PC-3 (cell line): ENCODE measurements around the gene ILKAP. TPM values are rescaled to one million over a fixed set of nuclear protein-coding genes. Genes with fewer than 3 reads are reported as not detected.

Source experiments
- ATAC-seq: fragments of 200-7000 bp; cut with Tn5 transposase; 2 replicates; pipeline ENCODE4 v1.9.1; 2020; ENCODE audit warnings: mild to moderate bottlenecking, moderate library complexity
- BruUV-seq: library from RNA; stranded (reverse); fragments of 400-500 nt; replicated peaks from 2 replicates; lab custom pipeline; 2021; lab: Mats Ljungman, UMichigan
- CTCF ChIA-PET: fragments of 300-600 bp; sonication (Branson Sonifier 250); formaldehyde crosslinking; loops from one replicate; lab custom pipeline; 2022; ENCODE audit warnings: antibody characterized with exemption; lab: Charles Lee
- POLR2A ChIA-PET: fragments of 300-600 bp; sonication (Branson Sonifier 250); formaldehyde crosslinking; loops from one replicate; lab custom pipeline; 2022; ENCODE audit warnings: antibody characterized with exemption; ENCODE audit not compliant: unreplicated experiment; lab: Charles Lee
- DNase-seq: peaks from one replicate; pipeline ENCODE4 v3.0.0-alpha.2; 2015
- H2AFZ ChIP-seq: fragments of 300-600 bp; sonication (generic); 2 replicates; pipeline ENCODE4 v1.6.0; 2016; ENCODE audit warnings: antibody characterized with exemption, low read length
- H3F3A ChIP-seq: fragments of 300-600 bp; sonication (generic); one replicate; pipeline ENCODE4 v1.6.0; 2017; ENCODE audit warnings: antibody characterized with exemption, low read length, control low read depth, mild to moderate bottlenecking; ENCODE audit not compliant: unreplicated experiment
- H3K27ac ChIP-seq: fragments of 300-600 bp; sonication (generic); 2 replicates; pipeline ENCODE4 v1.5.1; 2016; ENCODE audit warnings: mild to moderate bottlenecking, low read length
- H3K27me3 ChIP-seq: fragments of 300-600 bp; sonication (generic); 2 replicates; pipeline ENCODE4 v1.6.1; 2016; ENCODE audit warnings: low read length, mixed read lengths
- H3K36me3 ChIP-seq: fragments of 300-600 bp; sonication (generic); 2 replicates; pipeline ENCODE4 v1.6.1; 2016; ENCODE audit warnings: low read depth, mixed run types, low read length, mixed read lengths
- H3K4me1 ChIP-seq: fragments of 300-600 bp; sonication (generic); 2 replicates; pipeline ENCODE4 v1.5.1; 2016; ENCODE audit warnings: low read length; ENCODE audit not compliant: insufficient read depth
- H3K4me2 ChIP-seq: fragments of 300-600 bp; sonication (generic); 2 replicates; pipeline ENCODE4 v1.6.0; 2016; ENCODE audit warnings: low read length
- H3K4me3 ChIP-seq: fragments of 300-600 bp; sonication (generic); 2 replicates; pipeline ENCODE4 v1.5.1; 2016; ENCODE audit warnings: mild to moderate bottlenecking, low read length, mixed read lengths
- H3K79me2 ChIP-seq: fragments of 300-600 bp; sonication (generic); 2 replicates; pipeline ENCODE4 v1.6.1; 2017; ENCODE audit warnings: low read length, mixed read lengths
- H3K9ac ChIP-seq: fragments of 300-600 bp; sonication (generic); 2 replicates; pipeline ENCODE4 v1.6.0; 2016; ENCODE audit warnings: mild to moderate bottlenecking, low read length
- H3K9me2 ChIP-seq: fragments of 300-600 bp; sonication (generic); replicated peaks from 2 replicates; pipeline ENCODE4 v1.6.1; 2016; ENCODE audit warnings: mixed run types, low read length, mixed read lengths
- H3K9me3 ChIP-seq: fragments of 300-600 bp; sonication (generic); 2 replicates; pipeline ENCODE4 v1.6.1; 2016; ENCODE audit warnings: low read length, mixed read lengths
- H4K20me1 ChIP-seq: fragments of 300-600 bp; sonication (generic); 2 replicates; pipeline ENCODE4 v1.6.1; 2016; ENCODE audit warnings: low read length, mixed read lengths
- EZH2 ChIP-seq: fragments of 300-600 bp; sonication (generic); IDR thresholded peaks from one replicate; pipeline ENCODE4 v1.6.1; 2017; ENCODE audit warnings: antibody characterized with exemption, mild to moderate bottlenecking, low read length; ENCODE audit not compliant: unreplicated experiment
- EZH2phosphoT487 ChIP-seq: fragments of 300-600 bp; sonication (generic); IDR thresholded peaks from 2 replicates; pipeline ENCODE4 v1.6.1; 2018; ENCODE audit warnings: mild to moderate bottlenecking, antibody characterized with exemption, low read length, borderline replicate concordance
- intact Hi-C: fragments of 100-400 bp; cut with micrococcal nuclease; formaldehyde crosslinking; loops from 2 replicates; pipeline ENCODE4 v1.9.0; 2023
- total RNA-seq: library from RNA; depleted of rRNA; stranded (reverse); fragments of >200 nt; gene quantifications from 2 replicates; pipeline ENCODE4 v1.2.3, GENCODE V29; 2014
- TF ChIP-seq, protein P1 (sequence below): fragments of 300-600 bp; sonication (generic); conservative IDR thresholded peaks from 2 replicates; pipeline ENCODE4 v1.5.1; 2017; ENCODE audit warnings: antibody characterized with exemption, low read depth, mild to moderate bottlenecking, low read length

Gene ILKAP
- total RNA-seq, 1 experiment from 2014 or later, result 30.7 TPM

DNA sequence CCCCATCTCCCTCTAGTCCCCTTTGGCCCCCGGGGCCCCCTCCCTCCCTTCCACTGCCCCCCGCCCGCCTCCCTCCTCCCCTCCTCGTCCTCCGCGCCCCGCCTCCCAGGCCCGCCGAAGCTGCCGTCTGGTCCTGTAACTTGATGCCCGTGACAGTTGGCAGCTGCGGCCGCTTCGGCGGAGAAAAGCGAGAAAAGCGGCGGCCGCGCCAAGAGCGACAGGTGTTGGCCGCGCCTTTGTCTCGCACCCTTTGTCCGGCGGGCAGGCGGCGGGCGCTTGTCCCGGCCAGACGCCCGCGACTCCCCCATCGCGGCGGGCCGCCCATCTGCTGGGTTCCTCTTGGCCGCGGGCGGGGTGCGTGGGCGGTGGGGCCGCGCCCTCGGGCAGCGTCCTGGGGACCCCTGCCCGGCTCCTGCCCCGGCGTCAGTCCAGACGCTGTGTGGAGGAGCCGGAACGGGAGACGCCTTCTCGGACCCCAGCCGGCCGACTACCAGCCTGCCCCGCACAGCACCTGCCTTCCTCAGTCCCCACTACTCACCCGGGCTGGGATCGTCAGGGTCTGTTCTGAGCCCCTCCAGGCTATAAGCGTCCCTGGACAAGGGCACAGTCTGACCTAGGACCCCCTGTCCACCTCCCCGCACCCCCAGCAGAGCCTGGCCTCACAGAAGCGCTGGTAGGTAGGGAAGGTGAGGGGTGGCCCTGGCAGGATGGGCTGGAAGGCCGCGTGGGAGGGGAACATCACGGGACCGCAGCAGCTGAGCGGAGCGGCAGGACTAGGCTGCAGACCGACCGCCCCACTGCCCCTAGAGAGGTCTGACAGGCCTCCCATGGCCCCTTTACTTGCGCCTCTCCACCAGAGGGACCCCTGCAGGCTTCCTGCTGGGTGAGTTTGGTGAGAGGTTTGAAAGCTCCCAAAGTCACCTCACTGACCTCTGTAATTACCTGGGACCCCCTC lies 37.5 kb upstream of the ILKAP start:
- H3F3A ChIP-seq, result no peaks in the 10 kb centered on the region

DNA sequence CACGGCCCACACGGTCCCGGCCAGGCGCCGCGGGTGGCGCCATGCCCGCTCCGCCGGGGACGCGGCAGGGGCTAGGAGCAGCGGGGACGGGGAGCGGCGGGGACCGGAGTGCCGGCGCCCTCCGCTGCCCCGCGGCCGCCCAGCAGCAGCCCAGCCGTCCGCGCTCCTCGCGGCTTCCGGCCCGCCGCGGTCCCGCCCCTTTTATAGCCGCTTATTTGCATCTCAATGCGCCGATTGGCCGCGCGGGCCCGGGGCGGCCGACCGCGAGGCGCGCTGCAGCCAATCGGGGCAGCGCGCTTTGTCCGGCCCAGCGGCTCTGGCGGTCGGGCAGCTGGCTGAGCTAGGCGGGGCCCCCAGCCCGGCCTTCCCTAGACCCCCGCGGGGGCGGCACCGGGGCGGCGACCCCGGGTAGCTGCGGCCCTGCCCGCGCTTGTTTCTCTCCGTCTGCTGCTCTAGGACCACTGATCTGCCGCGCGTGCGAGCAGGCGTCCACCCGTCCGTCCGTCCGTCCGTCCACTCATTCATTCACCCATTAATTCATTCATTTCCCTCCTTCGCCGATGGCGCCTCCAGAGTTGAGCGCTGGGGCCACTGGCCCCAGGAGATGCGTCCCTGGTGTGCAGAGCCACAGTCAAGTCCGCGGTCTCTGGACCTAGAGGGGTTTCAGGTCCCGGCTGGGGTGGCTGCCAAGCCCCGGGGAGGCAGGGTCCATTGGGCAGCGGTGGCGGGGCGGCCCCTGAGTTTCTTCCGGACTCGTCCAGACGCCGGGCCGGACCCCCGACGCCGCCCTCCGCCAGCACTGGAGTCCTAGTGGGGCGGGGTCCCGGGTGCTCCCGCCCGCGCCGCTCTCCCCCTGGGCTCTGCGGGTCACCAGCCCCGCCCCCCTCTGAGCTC lies 36.6 kb upstream of the ILKAP start, which contains the start of gene HES6:
Gene HES6, minus strand, starts transcription at position 176 of the 894 bp plus-strand sequence. Its CDS starts 133 bp downstream, at position 43.
- CTCF ChIA-PET, result interaction anchor here (0.7 kb wide), 1 partner anchor 157 kb away, joined by 3 read pairs; no protein-coding TSS in a partner anchor
- Histone ChIP-seq H3K27me3 (no peaks in the 10 kb centered on the region), H3K79me2 (no peaks in the 10 kb centered on the region), H2AFZ (peak within 1 kb of the TSS; percentile 84), H3K9me3 (no peaks in the 10 kb centered on the region), H3K4me2 (peak within 1 kb of the TSS; percentile 91), H3K4me1 (peaks cover 4% of the 10 kb centered on the region; the same call in 1 of the 2 replicates), H3K9ac (no peak within 1 kb of the TSS), H3F3A (no peaks in the 10 kb centered on the region), H3K27ac (no peak within 1 kb of the TSS), H4K20me1 (no peaks in the 10 kb centered on the region), H3K4me3 (peak within 1 kb of the TSS; percentile 70), H3K36me3 (no peaks in the 10 kb centered on the region), H3K9me2 (no peaks in the 10 kb centered on the region)
- DNase-seq (peak; percentile 89), ATAC-seq (peak; percentile 87)
- TF ChIP-seq EZH2phosphoT487, result no peak
- TF ChIP-seq, protein P1, sequence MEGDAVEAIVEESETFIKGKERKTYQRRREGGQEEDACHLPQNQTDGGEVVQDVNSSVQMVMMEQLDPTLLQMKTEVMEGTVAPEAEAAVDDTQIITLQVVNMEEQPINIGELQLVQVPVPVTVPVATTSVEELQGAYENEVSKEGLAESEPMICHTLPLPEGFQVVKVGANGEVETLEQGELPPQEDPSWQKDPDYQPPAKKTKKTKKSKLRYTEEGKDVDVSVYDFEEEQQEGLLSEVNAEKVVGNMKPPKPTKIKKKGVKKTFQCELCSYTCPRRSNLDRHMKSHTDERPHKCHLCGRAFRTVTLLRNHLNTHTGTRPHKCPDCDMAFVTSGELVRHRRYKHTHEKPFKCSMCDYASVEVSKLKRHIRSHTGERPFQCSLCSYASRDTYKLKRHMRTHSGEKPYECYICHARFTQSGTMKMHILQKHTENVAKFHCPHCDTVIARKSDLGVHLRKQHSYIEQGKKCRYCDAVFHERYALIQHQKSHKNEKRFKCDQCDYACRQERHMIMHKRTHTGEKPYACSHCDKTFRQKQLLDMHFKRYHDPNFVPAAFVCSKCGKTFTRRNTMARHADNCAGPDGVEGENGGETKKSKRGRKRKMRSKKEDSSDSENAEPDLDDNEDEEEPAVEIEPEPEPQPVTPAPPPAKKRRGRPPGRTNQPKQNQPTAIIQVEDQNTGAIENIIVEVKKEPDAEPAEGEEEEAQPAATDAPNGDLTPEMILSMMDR, result no peak
- TF ChIP-seq EZH2, result no peak
- POLR2A ChIA-PET, result interaction anchor here (1.1 kb wide), 1 partner anchor 179 kb away, joined by 18 read pairs; the partner anchor contains the start of gene SCLY
- no TSS peak for BruUV-seq
- intact Hi-C loops, result no loop called here

More for the DNA sequence above, 37.5 kb upstream of the ILKAP start:
- H3K36me3 ChIP-seq, result 0 out of 2 replicates have a peak, but pooled peaks cover 5% of the 10 kb centered on the region
- H3K9me2 ChIP-seq, result no peaks in the 10 kb centered on the region
- no peaks in the 10 kb centered on the region for H3K79me2 ChIP-seq
- no peak overlapping the region for H3K27ac ChIP-seq
- H3K27me3 ChIP-seq, result no peaks in the 10 kb centered on the region
- H3K4me2 ChIP-seq, result peak overlapping the region; percentile 91
- intact Hi-C loops, result no loop called here
- BruUV-seq, result no TSS peak
- H4K20me1 ChIP-seq, result no peaks in the 10 kb centered on the region
- peak overlapping the region; percentile 45; the same call in 1 of the 2 replicates for H2AFZ ChIP-seq
- peak overlapping the region; percentile 47 for H3K4me3 ChIP-seq
- DNase-seq (peak; percentile 70), ATAC-seq (peak; percentile 39)
- TF ChIP-seq EZH2phosphoT487 (no peak), EZH2 (no peak)
- TF ChIP-seq, protein P1, result no peak
- CTCF ChIA-PET, result no interaction called here
- H3K4me1 ChIP-seq, result peaks cover 4% of the 10 kb centered on the region; the same call in 1 of the 2 replicates
- no peaks in the 10 kb centered on the region for H3K9me3 ChIP-seq
- POLR2A ChIA-PET, result interaction anchor here (1.1 kb wide), 1 partner anchor 180 kb away, joined by 18 read pairs; the partner anchor contains the start of gene SCLY
- no peak overlapping the region for H3K9ac ChIP-seq
